HG02642 (cell line): Measurements from ENCODE around the gene SMIM11.
"Not testable (repeated sequence)": the region's sequence is repeated elsewhere in the genome, so short reads cannot be mapped to it uniquely, and the experiment has no call there.

Source experiments
- ATAC-seq: cut with Tn5 transposase; IDR thresholded peaks from one replicate; pipeline ENCODE4 v1.9.1; 2021; ENCODE audit warnings: mild to moderate bottlenecking; ENCODE audit not compliant: unreplicated experiment, poor library complexity

Gene SMIM11

DNA sequence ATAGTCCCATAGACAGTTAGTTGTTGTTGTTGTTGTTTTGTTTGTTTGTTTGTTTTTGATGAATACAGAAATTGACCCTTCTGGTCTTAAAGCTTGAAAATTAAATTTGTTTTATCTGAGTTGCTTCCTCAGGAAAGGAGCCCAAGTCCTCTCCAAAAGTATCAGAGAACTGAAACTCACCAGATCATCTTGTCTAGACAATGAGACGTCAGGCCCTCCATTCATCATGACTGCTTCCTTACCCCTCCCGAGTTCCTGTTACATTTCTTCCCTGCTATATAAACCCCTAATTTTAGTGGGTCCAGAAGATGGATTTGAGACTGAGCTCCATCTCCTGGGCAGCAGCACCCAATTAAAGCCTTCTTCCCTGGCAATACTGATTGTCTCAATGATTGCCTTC is 31.4 kb downstream of the SMIM11 start:
- ATAC-seq: not testable (repeated sequence)

GRCh38 chr21:34407294-34407693 is 32.0 kb downstream of the SMIM11 start:
- ATAC-seq: not testable (repeated sequence)

DNA sequence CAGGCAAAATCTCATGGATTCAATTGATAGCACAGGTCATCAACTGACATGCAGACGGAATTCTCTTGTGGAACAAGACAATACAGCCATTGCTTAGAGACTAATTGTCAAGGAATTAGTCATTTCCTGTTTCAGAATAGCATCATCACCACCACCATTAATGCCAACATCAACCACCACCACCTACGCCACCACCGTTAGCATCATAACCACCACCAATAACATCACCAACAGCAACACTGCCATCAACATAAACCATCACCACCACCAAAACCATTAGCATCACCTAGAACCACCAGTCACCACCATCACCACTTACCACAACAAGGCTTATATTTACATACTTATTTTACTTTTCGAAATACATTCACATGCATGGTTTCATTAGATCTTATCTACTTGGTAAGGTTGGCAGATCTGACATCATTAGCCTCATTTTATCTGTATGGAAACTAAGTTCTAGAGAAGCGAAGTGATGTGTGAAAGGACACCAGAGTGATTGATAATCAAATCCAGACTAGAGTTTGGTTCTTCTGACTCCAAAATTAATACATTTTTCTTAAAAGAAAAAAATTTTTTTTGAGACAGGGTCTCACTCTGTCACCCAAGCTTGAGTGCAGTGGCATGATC is 42.3 kb downstream of the SMIM11 start:
- not testable (repeated sequence) for ATAC-seq

GRCh38 chr21:34423805-34424204 is 48.5 kb downstream of the SMIM11 start, which contains the start of gene SMIM34:
TSS of gene SMIM34 (minus strand) at chr21:34423951. CDS start at chr21:34423839, 112 bp downstream.
- ATAC-seq: not testable (repeated sequence)

DNA sequence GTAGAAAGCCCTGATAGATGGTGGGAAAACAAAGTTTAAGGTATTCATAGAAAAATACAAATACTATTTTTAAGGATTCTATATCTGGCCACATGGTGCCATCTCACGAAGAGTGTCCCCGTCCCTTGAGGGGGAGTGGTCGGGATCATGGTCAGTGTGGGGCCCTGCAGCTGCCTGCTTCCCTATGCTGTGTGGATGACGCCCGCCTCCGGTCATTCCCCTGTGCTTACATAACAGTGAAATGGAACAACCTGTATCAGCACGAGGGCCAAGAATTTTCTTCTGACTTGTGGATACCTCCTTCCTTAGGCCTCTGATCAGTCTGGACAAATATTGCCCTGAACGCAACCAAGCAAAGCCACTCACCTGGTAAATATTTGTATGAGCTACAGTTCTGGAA is 52.0 kb downstream of the SMIM11 start:
- not testable (repeated sequence) for ATAC-seq

GRCh38 chr21:34428441-34428840 is 53.1 kb downstream of the SMIM11 start:
- not testable (repeated sequence) for ATAC-seq

DNA sequence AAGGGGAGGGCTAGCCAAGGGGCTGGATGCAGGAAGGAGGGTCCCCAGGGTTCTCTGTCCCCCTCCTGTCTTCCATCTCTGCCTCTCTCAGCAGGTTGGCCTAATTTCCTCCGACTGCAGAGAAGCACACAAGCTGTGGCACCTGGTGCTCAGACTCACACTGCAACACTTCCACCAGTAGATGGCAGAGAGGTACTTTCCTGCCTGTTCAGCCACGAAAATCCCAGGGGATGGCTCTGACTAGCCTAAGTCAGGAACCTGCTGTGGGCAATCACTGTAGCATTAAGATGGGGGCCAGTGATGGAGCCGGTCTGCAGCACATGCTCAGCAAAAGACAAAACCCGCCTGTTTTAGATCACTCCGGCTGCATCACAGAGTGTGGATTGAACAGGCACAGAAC is 54.4 kb downstream of the SMIM11 start:
- ATAC-seq: not testable (repeated sequence)
